ENCODE data around the gene DGKB. TPM values are rescaled to one million over a fixed set of nuclear protein-coding genes. Genes with fewer than 3 reads are reported as not detected.

DGKB gene
- total RNA-seq, 1 donor: not detected

DNA sequence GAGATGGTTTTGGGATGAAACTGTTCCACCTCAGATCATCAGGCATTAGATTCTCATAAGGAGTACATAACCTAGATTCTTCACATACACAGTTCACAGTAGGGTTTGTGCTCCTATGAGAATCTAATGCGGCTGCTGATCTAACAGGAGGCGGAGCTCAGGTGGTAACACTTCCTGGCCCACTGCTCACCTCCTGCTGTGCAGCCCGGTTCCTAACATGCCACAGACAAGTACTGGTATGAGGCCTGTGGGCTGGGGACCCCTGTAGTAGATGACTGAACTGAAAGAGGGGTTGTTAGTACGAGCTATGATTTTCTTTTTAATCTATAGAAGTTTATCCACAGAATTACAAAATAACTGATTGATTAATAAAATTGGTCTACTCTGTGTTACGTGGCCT is 48.1 kb downstream of the DGKB start:
- no peak overlapping the region for H3K4me3 ChIP-seq (ENCODE audit: low read depth, low read length)
- TF ChIP-seq, protein P1, sequence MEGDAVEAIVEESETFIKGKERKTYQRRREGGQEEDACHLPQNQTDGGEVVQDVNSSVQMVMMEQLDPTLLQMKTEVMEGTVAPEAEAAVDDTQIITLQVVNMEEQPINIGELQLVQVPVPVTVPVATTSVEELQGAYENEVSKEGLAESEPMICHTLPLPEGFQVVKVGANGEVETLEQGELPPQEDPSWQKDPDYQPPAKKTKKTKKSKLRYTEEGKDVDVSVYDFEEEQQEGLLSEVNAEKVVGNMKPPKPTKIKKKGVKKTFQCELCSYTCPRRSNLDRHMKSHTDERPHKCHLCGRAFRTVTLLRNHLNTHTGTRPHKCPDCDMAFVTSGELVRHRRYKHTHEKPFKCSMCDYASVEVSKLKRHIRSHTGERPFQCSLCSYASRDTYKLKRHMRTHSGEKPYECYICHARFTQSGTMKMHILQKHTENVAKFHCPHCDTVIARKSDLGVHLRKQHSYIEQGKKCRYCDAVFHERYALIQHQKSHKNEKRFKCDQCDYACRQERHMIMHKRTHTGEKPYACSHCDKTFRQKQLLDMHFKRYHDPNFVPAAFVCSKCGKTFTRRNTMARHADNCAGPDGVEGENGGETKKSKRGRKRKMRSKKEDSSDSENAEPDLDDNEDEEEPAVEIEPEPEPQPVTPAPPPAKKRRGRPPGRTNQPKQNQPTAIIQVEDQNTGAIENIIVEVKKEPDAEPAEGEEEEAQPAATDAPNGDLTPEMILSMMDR (IDR thresholded peaks at IDR 0.05; ENCODE audit: insufficient read depth, low read depth, low read length): no peak
- DNase-seq (ENCODE audit: low read depth): no peak

GRCh38 chr7:14851610-14852009 is 50.9 kb downstream of the DGKB start:
- TF ChIP-seq, protein P1 (IDR thresholded peaks at IDR 0.05; ENCODE audit: insufficient read depth, low read depth, low read length): no peak
- no peak overlapping the region for H3K4me3 ChIP-seq (ENCODE audit: low read depth, low read length)
- no peak for DNase-seq (ENCODE audit: low read depth)

GRCh38 chr7:14850039-14850438 is 52.5 kb downstream of the DGKB start:
- no peak for DNase-seq (ENCODE audit: low read depth)
- TF ChIP-seq, protein P1 (IDR thresholded peaks at IDR 0.05; ENCODE audit: insufficient read depth, low read depth, low read length): no peak
- H3K4me3 ChIP-seq (ENCODE audit: low read depth, low read length): no peak overlapping the region

GRCh38 chr7:14846405-14846804 is 56.1 kb downstream of the DGKB start:
- DNase-seq (ENCODE audit: low read depth): no peak
- H3K4me3 ChIP-seq (ENCODE audit: low read depth, low read length): no peak overlapping the region
- TF ChIP-seq, protein P1 (IDR thresholded peaks at IDR 0.05; ENCODE audit: insufficient read depth, low read depth, low read length): no peak

- no peak for DNase-seq (ENCODE audit: low read depth)
- H3K4me3 ChIP-seq (ENCODE audit: low read depth, low read length): no peak overlapping the region
- TF ChIP-seq, protein P1 (IDR thresholded peaks at IDR 0.05; ENCODE audit: insufficient read depth, low read depth, low read length): no peak
These were observed 58.8 kb downstream of the DGKB start for GRCh38 chr7:14843755-14844154.

DNA sequence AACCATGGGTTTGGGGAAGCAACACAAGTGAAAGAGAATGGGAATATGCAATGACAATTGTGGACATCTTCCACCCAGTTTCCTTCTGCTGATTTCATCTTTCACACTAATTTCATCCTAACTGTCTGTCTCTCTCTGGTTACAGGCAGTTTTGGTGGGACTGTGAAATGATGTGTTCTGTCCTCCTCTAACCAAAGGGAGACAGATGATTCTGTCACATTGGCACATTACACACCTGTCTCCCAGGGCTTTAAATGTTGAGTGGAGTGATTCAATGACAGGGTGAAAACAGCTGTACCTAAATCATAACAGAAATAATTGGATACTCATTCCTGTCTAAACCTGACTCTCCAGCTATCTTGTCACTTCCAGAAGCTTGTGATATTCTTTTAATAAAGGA is 60.0 kb downstream of the DGKB start:
- TF ChIP-seq, protein P1 (IDR thresholded peaks at IDR 0.05; ENCODE audit: insufficient read depth, low read depth, low read length): no peak
- no peak for DNase-seq (ENCODE audit: low read depth)
- H3K4me3 ChIP-seq (ENCODE audit: low read depth, low read length): no peak overlapping the region

- H3K4me3 ChIP-seq (ENCODE audit: low read depth, low read length): no peak overlapping the region
- DNase-seq (ENCODE audit: low read depth): no peak
- TF ChIP-seq, protein P1 (IDR thresholded peaks at IDR 0.05; ENCODE audit: insufficient read depth, low read depth, low read length): no peak
These were observed 60.7 kb downstream of the DGKB start for GRCh38 chr7:14841869-14842268.

All from fibroblast of villous mesenchyme (primary cell).